Keratinocyte (primary cell): Measurements from ENCODE around the gene PRDX2. TPM values are rescaled to one million over a fixed set of nuclear protein-coding genes. Genes with fewer than 3 reads are reported as not detected.
A peak's percentile ranks its signal among the peaks of the same experiment; 100 is the strongest.

Source experiments
- DNase-seq: peaks from one replicate; pipeline ENCODE4 v3.0.0-alpha.2; 2011; ENCODE audit warnings: low read depth, missing footprints, low spot score
- FAIRE-seq: peaks from 2 replicates; lab custom pipeline; 2011; peaks lifted over from hg19 to GRCh38; lab: Jason Lieb, UNC
- H2AFZ ChIP-seq: 2 replicates; pipeline ENCODE4 v1.6.0; 2012; ENCODE audit warnings: low read length, control low read depth, inconsistent platforms; ENCODE audit not compliant: control insufficient read depth
- H3K27ac ChIP-seq: 2 replicates; pipeline ENCODE4 v1.5.1; 2011; ENCODE audit warnings: low read length; ENCODE audit not compliant: control insufficient read depth, insufficient read depth
- H3K27me3 ChIP-seq: 3 replicates; pipeline ENCODE4 v1.6.0; 2011; ENCODE audit warnings: low read length; ENCODE audit not compliant: control insufficient read depth, insufficient read depth; ENCODE audit errors: extremely low read depth
- H3K36me3 ChIP-seq, 2 experiments: 2 replicates in 1 of 2; 3 replicates in 1 of 2; pipeline ENCODE4 v1.5.1; 2011; ENCODE audit warnings: low read length in 2 of 2, mild to moderate bottlenecking in 1 of 2; ENCODE audit not compliant: control insufficient read depth in 2 of 2, insufficient read depth in 2 of 2; ENCODE audit errors: extremely low read depth in 1 of 2
- H3K4me1 ChIP-seq: 3 replicates; pipeline ENCODE4 v1.5.1; 2011; ENCODE audit warnings: low read length; ENCODE audit not compliant: control insufficient read depth, insufficient read depth; ENCODE audit errors: extremely low read depth
- H3K4me2 ChIP-seq: 3 replicates; pipeline ENCODE4 v1.6.0; 2011; ENCODE audit warnings: low read depth, low read length; ENCODE audit not compliant: control insufficient read depth, insufficient read depth; ENCODE audit errors: extremely low read depth
- H3K4me3 ChIP-seq, 3 experiments: fragments of 200-600 bp in 1 of 3; sonication (generic) in 1 of 3; 2 replicates in 2 of 3; 3 replicates in 1 of 3; pipeline ENCODE4 v1.5.1; 2011 to 2016; ENCODE audit warnings: low read length in 3 of 3, mild to moderate bottlenecking in 3 of 3, control low read depth in 2 of 3, inconsistent platforms in 1 of 3, low read depth in 1 of 3, mixed read lengths in 1 of 3, mixed run types in 1 of 3, moderate library complexity in 1 of 3; ENCODE audit not compliant: control insufficient read depth in 2 of 3, insufficient read depth in 2 of 3; ENCODE audit errors: extremely low read depth in 1 of 3
- H3K79me2 ChIP-seq: 2 replicates; pipeline ENCODE4 v1.6.0; 2012; ENCODE audit warnings: low read length; ENCODE audit not compliant: control insufficient read depth, insufficient read depth
- H3K9ac ChIP-seq: 3 replicates; pipeline ENCODE4 v1.6.0; 2011; ENCODE audit warnings: low read length; ENCODE audit not compliant: control insufficient read depth, insufficient read depth; ENCODE audit errors: extremely low read depth
- H3K9me1 ChIP-seq: 3 replicates; pipeline ENCODE4 v1.6.0; 2011; ENCODE audit warnings: low read length; ENCODE audit not compliant: control insufficient read depth, insufficient read depth; ENCODE audit errors: extremely low read depth
- H3K9me3 ChIP-seq: 2 replicates; pipeline ENCODE4 v1.5.1; 2012; ENCODE audit warnings: low read depth, low read length; ENCODE audit not compliant: control insufficient read depth
- H4K20me1 ChIP-seq: 3 replicates; pipeline ENCODE4 v1.6.0; 2011; ENCODE audit warnings: low read length; ENCODE audit not compliant: control insufficient read depth, insufficient read depth; ENCODE audit errors: extremely low read depth
- EZH2 ChIP-seq: IDR thresholded peaks from one replicate; pipeline ENCODE4 v1.6.1; 2012; ENCODE audit warnings: inconsistent platforms, mild to moderate bottlenecking, low read length, moderate library complexity
- dilution Hi-C: fragments of 300-500 bp; cut with MboI; formaldehyde crosslinking; loops from one replicate; pipeline ENCODE4 v1.7.0; 2020; ENCODE audit warnings: low sequenced_read_pairs; ENCODE audit not compliant: extremely low pct_ligation_motif_present
- polyA plus RNA-seq, 5 experiments: library from polyadenylated mRNA; depleted of rRNA in 3 of 5; stranded (reverse) in 3 of 5; stranded (forward) in 1 of 5; unstranded in 1 of 5; fragments of >200 nt; gene quantifications; 1 replicate in 1 of 5; 2 replicates in 3 of 5; 3 replicates in 1 of 5; pipeline versions ENCODE4 v1.2.1 to v1.2.3, GENCODE V29; 2011 to 2012; ENCODE audit warnings: missing spikeins in 2 of 5, low read depth in 1 of 5, low replicate concordance in 1 of 5
- TF ChIP-seq, protein P1 (sequence below), 3 experiments: IDR thresholded peaks in 1 of 3; conservative IDR thresholded peaks in 1 of 3; optimal IDR thresholded peaks in 1 of 3; 2 replicates in 2 of 3; 3 replicates in 1 of 3; pipeline versions ENCODE3 to v1.5.1; 2011; ENCODE audit warnings: low read length in 3 of 3, mild to moderate bottlenecking in 3 of 3, moderate library complexity in 2 of 3, control low read depth in 1 of 3, inconsistent platforms in 1 of 3; ENCODE audit not compliant: insufficient read depth in 2 of 3; ENCODE audit errors: extremely low read depth in 1 of 3

The PRDX2 gene
- polyA plus RNA-seq, 1 donor (not counting 4 experiments of a cell fraction or from before 2014, with no cell fraction given): 154 TPM

DNA sequence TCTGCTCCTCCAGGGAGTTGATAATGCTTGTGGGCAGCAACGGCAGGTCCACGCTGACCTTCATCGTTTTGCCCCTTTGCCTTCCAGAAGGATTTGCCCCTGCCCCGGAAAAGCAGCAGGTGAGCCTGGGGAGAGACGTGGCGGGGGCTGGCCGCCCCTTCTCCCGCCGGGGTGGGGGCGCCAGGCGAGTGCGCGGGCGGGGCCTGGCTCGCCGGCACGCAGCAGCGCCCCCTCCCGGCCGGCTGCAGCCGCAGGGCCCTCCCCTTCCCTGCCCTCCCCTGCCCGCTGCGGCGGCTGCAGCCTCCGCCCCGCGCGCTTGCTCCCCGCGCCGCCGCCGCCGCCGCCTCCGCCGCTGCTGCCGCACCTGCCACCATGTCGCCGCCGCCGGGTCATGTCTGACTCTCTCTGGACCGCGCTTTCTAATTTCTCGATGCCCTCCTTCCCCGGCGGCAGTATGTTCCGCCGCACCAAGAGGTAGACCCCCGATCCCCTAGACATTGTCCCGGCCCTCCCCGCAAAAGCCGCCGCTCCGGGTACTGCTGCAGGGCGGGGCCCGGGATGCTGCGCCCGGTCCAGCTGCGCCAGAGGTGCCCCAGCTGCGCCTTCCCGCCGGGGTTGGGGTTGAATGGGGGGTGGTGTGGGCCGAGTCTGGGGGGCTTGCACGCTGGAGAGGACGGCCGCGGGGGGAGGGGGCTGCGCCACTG, 36.7 kb upstream of the PRDX2 start, which contains the start of gene MAST1:
Gene MAST1 (plus strand): TSS at position 334 of the 704 bp plus-strand sequence. CDS start 58 bp downstream, at position 392.
- no peaks in the 10 kb centered on the region for H3K9me1 ChIP-seq
- DNase-seq (no peak), FAIRE-seq (no peak)
- no peaks in the 10 kb centered on the region for H3K9me3 ChIP-seq
- no peak for TF ChIP-seq EZH2
- TF ChIP-seq, protein P1, sequence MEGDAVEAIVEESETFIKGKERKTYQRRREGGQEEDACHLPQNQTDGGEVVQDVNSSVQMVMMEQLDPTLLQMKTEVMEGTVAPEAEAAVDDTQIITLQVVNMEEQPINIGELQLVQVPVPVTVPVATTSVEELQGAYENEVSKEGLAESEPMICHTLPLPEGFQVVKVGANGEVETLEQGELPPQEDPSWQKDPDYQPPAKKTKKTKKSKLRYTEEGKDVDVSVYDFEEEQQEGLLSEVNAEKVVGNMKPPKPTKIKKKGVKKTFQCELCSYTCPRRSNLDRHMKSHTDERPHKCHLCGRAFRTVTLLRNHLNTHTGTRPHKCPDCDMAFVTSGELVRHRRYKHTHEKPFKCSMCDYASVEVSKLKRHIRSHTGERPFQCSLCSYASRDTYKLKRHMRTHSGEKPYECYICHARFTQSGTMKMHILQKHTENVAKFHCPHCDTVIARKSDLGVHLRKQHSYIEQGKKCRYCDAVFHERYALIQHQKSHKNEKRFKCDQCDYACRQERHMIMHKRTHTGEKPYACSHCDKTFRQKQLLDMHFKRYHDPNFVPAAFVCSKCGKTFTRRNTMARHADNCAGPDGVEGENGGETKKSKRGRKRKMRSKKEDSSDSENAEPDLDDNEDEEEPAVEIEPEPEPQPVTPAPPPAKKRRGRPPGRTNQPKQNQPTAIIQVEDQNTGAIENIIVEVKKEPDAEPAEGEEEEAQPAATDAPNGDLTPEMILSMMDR (optimal IDR thresholded peaks at IDR 0.05 in 1 of 3, IDR thresholded peaks at IDR 0.05 in 1 of 3, conservative IDR thresholded peaks at IDR 0.05 in 1 of 3; ENCODE audit: extremely low read depth in 1 of 3, insufficient read depth in 2 of 3, low read length in 3 of 3): peak in 2 of 3 experiments; percentile 45 to 75
- peak within 1 kb of the TSS; percentile 48 for H3K4me2 ChIP-seq
- peaks cover 14% of the 10 kb centered on the region for H3K4me1 ChIP-seq
- H3K9ac ChIP-seq: no peak within 1 kb of the TSS
- no peaks in the 10 kb centered on the region for H3K36me3 ChIP-seq
- dilution Hi-C loops: no loop called here
- H3K79me2 ChIP-seq: no peaks in the 10 kb centered on the region
- peaks cover 70% of the 10 kb centered on the region for H3K27me3 ChIP-seq
- no peak within 1 kb of the TSS for H2AFZ ChIP-seq
- H3K27ac ChIP-seq: no peak within 1 kb of the TSS
- H4K20me1 ChIP-seq: no peaks in the 10 kb centered on the region
- peak within 1 kb of the TSS in 2 of 3 experiments; percentile 31 to 38 for H3K4me3 ChIP-seq

- Histone ChIP-seq H3K9ac (no peak overlapping the region), H3K36me3 (no peaks in the 10 kb centered on the region), H4K20me1 (no peaks in the 10 kb centered on the region), H3K79me2 (no peaks in the 10 kb centered on the region), H3K9me3 (no peaks in the 10 kb centered on the region), H3K4me3 (no peak overlapping the region), H3K27ac (no peak overlapping the region), H2AFZ (no peak overlapping the region), H3K4me1 (peaks cover 22% of the 10 kb centered on the region), H3K27me3 (peaks cover 77% of the 10 kb centered on the region), H3K4me2 (peak overlapping the region; percentile 48), H3K9me1 (no peaks in the 10 kb centered on the region)
- FAIRE-seq: no peak
- DNase-seq: peak; percentile 54
- dilution Hi-C loops: no loop called here
- no peak for TF ChIP-seq EZH2
- TF ChIP-seq, protein P1 (optimal IDR thresholded peaks at IDR 0.05 in 1 of 3, IDR thresholded peaks at IDR 0.05 in 1 of 3, conservative IDR thresholded peaks at IDR 0.05 in 1 of 3; ENCODE audit: extremely low read depth in 1 of 3, insufficient read depth in 2 of 3, low read length in 3 of 3): no peak
Measured at GRCh38 chr19:12837225-12837624, 35.6 kb upstream of the PRDX2 start.
